CD4-positive, alpha-beta T cell (primary cell): Measurements from ENCODE around the gene ANAPC5. TPM values are rescaled to one million over a fixed set of nuclear protein-coding genes. Genes with fewer than 3 reads are reported as not detected.

Source experiments
- ATAC-seq: fragments of 200-7000 bp; cut with Tn5 transposase; one replicate; pipeline ENCODE4 v1.10.0; 2022; ENCODE audit warnings: mild to moderate bottlenecking; ENCODE audit not compliant: poor library complexity
- CTCF ChIA-PET: fragments of 350-600 bp; sonication (Branson Sonifier 250); formaldehyde crosslinking; loops from one replicate; lab custom pipeline; 2021; ENCODE audit warnings: antibody characterized with exemption, inconsistent platforms; lab: Charles Lee
- POLR2A ChIA-PET: fragments of 350-600 bp; sonication (Branson Sonifier 250); formaldehyde crosslinking; loops from one replicate; lab custom pipeline; 2021; ENCODE audit warnings: antibody characterized with exemption, inconsistent platforms; lab: Charles Lee
- DNase-seq, 14 experiments: peaks; one replicate each; pipeline ENCODE4 v3.0.0-alpha.2; 2013 to 2020; ENCODE audit warnings: mixed read lengths in 2 of 14
- H3K27ac ChIP-seq, 2 donors: one replicate each; pipeline versions ENCODE4 v1.5.1 to v1.7.0; 2013; ENCODE audit warnings: low read length in 2 of 2, low read depth in 1 of 2, mild to moderate bottlenecking in 1 of 2
- H3K27me3 ChIP-seq, 2 experiments: 1 replicate in 1 of 2; 2 replicates in 1 of 2; pipeline versions ENCODE4 v1.6.1 to v1.7.0; 2013; ENCODE audit warnings: low read length in 2 of 2, control low read depth in 1 of 2, mild to moderate bottlenecking in 1 of 2, moderate library complexity in 1 of 2; ENCODE audit not compliant: insufficient read depth in 2 of 2, control insufficient read depth in 1 of 2
- H3K36me3 ChIP-seq: one replicate; pipeline ENCODE4 v1.6.1; 2013; ENCODE audit warnings: low read length, control low read depth; ENCODE audit not compliant: insufficient read depth
- H3K4me1 ChIP-seq: one replicate; pipeline ENCODE4 v1.6.1; 2013; ENCODE audit warnings: low read length, control low read depth; ENCODE audit not compliant: insufficient read depth
- H3K4me3 ChIP-seq: one replicate; pipeline ENCODE4 v1.5.1; 2013; ENCODE audit warnings: mild to moderate bottlenecking, low read length, moderate library complexity
- H3K9me3 ChIP-seq, 2 experiments: 1 replicate in 1 of 2; 2 replicates in 1 of 2; pipeline versions ENCODE4 v1.6.1 to v1.7.0; 2013; ENCODE audit warnings: low read length in 2 of 2, mild to moderate bottlenecking in 2 of 2, control low read depth in 1 of 2, moderate library complexity in 1 of 2; ENCODE audit not compliant: control insufficient read depth in 1 of 2, insufficient read depth in 1 of 2
- H3K27ac Mint-ChIP-seq: one replicate; pipeline ENCODE4 v1.8.0; 2020; ENCODE audit warnings: mixed read lengths
- H3K27me3 Mint-ChIP-seq: one replicate; pipeline ENCODE4 v1.8.0; 2021; ENCODE audit warnings: mixed read lengths
- H3K36me3 Mint-ChIP-seq: one replicate; pipeline ENCODE4 v1.8.0; 2021; ENCODE audit warnings: low read depth, mixed read lengths
- H3K4me1 Mint-ChIP-seq: one replicate; pipeline ENCODE4 v1.8.0; 2021; ENCODE audit warnings: low read depth, mixed read lengths
- H3K4me3 Mint-ChIP-seq: one replicate; pipeline ENCODE4 v1.8.0; 2020; ENCODE audit warnings: mild to moderate bottlenecking, mixed read lengths
- H3K9me3 Mint-ChIP-seq: one replicate; pipeline ENCODE4 v1.8.0; 2020; ENCODE audit warnings: mixed read lengths
- CTCF ChIP-seq: fragments of 200-600 bp; IDR thresholded peaks from one replicate; pipeline ENCODE4 v1.8.0; 2022; ENCODE audit warnings: antibody characterized with exemption, mild to moderate bottlenecking
- intact Hi-C, 2 experiments: fragments of 100-400 bp; cut with DNase I in 1 of 2; cut with micrococcal nuclease in 1 of 2; formaldehyde crosslinking; loops; one replicate each; pipeline versions ENCODE4 v1.15.1 to v1.9.0; 2023 to 2025; cut with DNase I, micrococcal nuclease
- total RNA-seq, 174 experiments: library from RNA in 2 of 174; stranded (reverse) in 2 of 174; gene quantifications; one replicate each; pipeline ENCODE4 v1.2.3 and lab custom pipeline; 2021 to 2026

Gene ANAPC5
- total RNA-seq, 2 experiments from 2014 or later: 88.2 to 96.2 TPM

- ATAC-seq: no peak
- peaks cover 9% of the 10 kb centered on the region for H3K4me1 Mint-ChIP-seq
- no peak overlapping the region for H3K4me3 Mint-ChIP-seq
- Histone ChIP-seq H3K27ac (no peak overlapping the region), H3K4me3 (no peak overlapping the region), H3K9me3 (no peaks in the 10 kb centered on the region), H3K4me1 (peaks cover 5% of the 10 kb centered on the region), H3K27me3 (no peaks in the 10 kb centered on the region), H3K36me3 (no peaks in the 10 kb centered on the region)
- H3K36me3 Mint-ChIP-seq: peaks cover 3% of the 10 kb centered on the region
- ChIA-PET CTCF (no interaction called here), POLR2A (no interaction called here)
- no peak for DNase-seq
- TF ChIP-seq CTCF: no peak
- H3K27ac Mint-ChIP-seq: no peak overlapping the region
- H3K9me3 Mint-ChIP-seq: no peaks in the 10 kb centered on the region
- H3K27me3 Mint-ChIP-seq: peaks cover 4% of the 10 kb centered on the region
- intact Hi-C loops: no loop called here
Observed at GRCh38 chr12:121357331-121357730, 5.1 kb upstream of the ANAPC5 start.

GRCh38 chr12:121356657-121357056 lies 4.4 kb upstream of the ANAPC5 start:
- no peak for TF ChIP-seq CTCF
- intact Hi-C loops: no loop called here
- no peak for ATAC-seq
- Histone ChIP-seq H3K36me3 (no peaks in the 10 kb centered on the region), H3K9me3 (no peaks in the 10 kb centered on the region), H3K4me3 (no peak overlapping the region), H3K27ac (no peak overlapping the region), H3K4me1 (peaks cover 5% of the 10 kb centered on the region), H3K27me3 (no peaks in the 10 kb centered on the region)
- no peak for DNase-seq
- H3K4me3 Mint-ChIP-seq: no peak overlapping the region
- no peak overlapping the region for H3K27ac Mint-ChIP-seq
- POLR2A ChIA-PET: no interaction called here
- H3K4me1 Mint-ChIP-seq: peaks cover 16% of the 10 kb centered on the region
- H3K9me3 Mint-ChIP-seq: no peaks in the 10 kb centered on the region
- H3K36me3 Mint-ChIP-seq: peaks cover 10% of the 10 kb centered on the region
- peaks cover 4% of the 10 kb centered on the region for H3K27me3 Mint-ChIP-seq
- CTCF ChIA-PET: no interaction called here

GRCh38 chr12:121355818-121356217 lies 3.6 kb upstream of the ANAPC5 start:
- ATAC-seq (no peak), DNase-seq (no peak)
- Histone ChIP-seq H3K4me1 (peaks cover 13% of the 10 kb centered on the region), H3K9me3 (no peaks in the 10 kb centered on the region), H3K36me3 (no peaks in the 10 kb centered on the region), H3K27ac (no peak overlapping the region), H3K27me3 (no peaks in the 10 kb centered on the region), H3K4me3 (no peak overlapping the region)
- intact Hi-C loops: no loop called here
- H3K9me3 Mint-ChIP-seq: no peaks in the 10 kb centered on the region
- H3K27me3 Mint-ChIP-seq: peaks cover 4% of the 10 kb centered on the region
- H3K36me3 Mint-ChIP-seq: peaks cover 11% of the 10 kb centered on the region
- ChIA-PET CTCF (no interaction called here), POLR2A (no interaction called here)
- peaks cover 19% of the 10 kb centered on the region for H3K4me1 Mint-ChIP-seq
- no peak overlapping the region for H3K4me3 Mint-ChIP-seq
- TF ChIP-seq CTCF: no peak
- H3K27ac Mint-ChIP-seq: no peak overlapping the region
